Testis (tissue), 3 donors: Measurements from ENCODE around the gene GDF3. TPM values are rescaled to one million over a fixed set of nuclear protein-coding genes. Genes with fewer than 3 reads are reported as not detected.

Experiments
- DNase-seq: peaks from one replicate; pipeline ENCODE4 v3.0.0-alpha.2; 2019
- H3K27ac ChIP-seq, 2 donors: fragments of 200-600 bp; sonication (generic); one replicate each; pipeline ENCODE4 v1.5.1; 2019
- H3K27me3 ChIP-seq: fragments of 200-600 bp; sonication (generic); one replicate; pipeline ENCODE4 v1.5.1; 2019
- H3K36me3 ChIP-seq: fragments of 200-600 bp; sonication (generic); one replicate; pipeline ENCODE4 v1.5.1; 2017; ENCODE audit warnings: low read depth; ENCODE audit errors: missing control alignments
- H3K4me1 ChIP-seq: fragments of 200-600 bp; sonication (generic); one replicate; pipeline ENCODE4 v1.5.1; 2019
- H3K4me3 ChIP-seq, 2 donors: fragments of 200-600 bp; sonication (generic); one replicate each; pipeline ENCODE4 v1.5.1; 2017 to 2019
- H3K9me3 ChIP-seq: fragments of 200-600 bp; sonication (generic); one replicate; pipeline ENCODE4 v1.5.1; 2017
- POLR2A ChIP-seq: fragments of 450-650 bp; IDR thresholded peaks from one replicate; pipeline ENCODE4 v1.6.1; 2017; ENCODE audit warnings: antibody characterized with exemption, mild to moderate bottlenecking, moderate library complexity
- WGBS, 2 donors: methylation state at CpG; one replicate each; pipeline ENCODE4 v1.1.5; 2018; 5-methylcytosine and 5-hydroxymethylcytosine counted together
- intact Hi-C: fragments of 100-400 bp; cut with DNase I; formaldehyde crosslinking; loops from one replicate; pipeline ENCODE4 v1.15.1; 2023; ENCODE audit warnings: low total_unique reads
- polyA plus RNA-seq: library from polyadenylated mRNA; stranded (reverse); fragments of 350-450 nt; fragmentation: Illumina TruSeq; extraction: RNeasy Lipid Tissue Mini Kit (QIAGEN cat#74804); gene quantifications from one replicate; pipeline ENCODE4 v1.2.3, GENCODE V29; 2014; ENCODE audit warnings: low read depth, low replicate concordance; ENCODE audit not compliant: insufficient read depth
- total RNA-seq, 2 donors: library from RNA; depleted of rRNA; stranded (reverse); fragments of >200 nt; gene quantifications; one replicate each; pipeline ENCODE4 v1.2.3, GENCODE V29; 2016
- TF ChIP-seq, protein P1 (sequence below), 3 experiments: fragments of 450-650 bp in 2 of 3; fragments of 200-600 bp in 1 of 3; sonication (generic) in 1 of 3; IDR thresholded peaks; one replicate each; pipeline ENCODE4 v1.5.1; 2016 to 2019; ENCODE audit warnings: antibody characterized with exemption in 3 of 3, mild to moderate bottlenecking in 2 of 3, moderate library complexity in 1 of 3

GDF3 gene
- total and polyA plus RNA-seq, 3 donors from 2014 or later, result not detected

DNA sequence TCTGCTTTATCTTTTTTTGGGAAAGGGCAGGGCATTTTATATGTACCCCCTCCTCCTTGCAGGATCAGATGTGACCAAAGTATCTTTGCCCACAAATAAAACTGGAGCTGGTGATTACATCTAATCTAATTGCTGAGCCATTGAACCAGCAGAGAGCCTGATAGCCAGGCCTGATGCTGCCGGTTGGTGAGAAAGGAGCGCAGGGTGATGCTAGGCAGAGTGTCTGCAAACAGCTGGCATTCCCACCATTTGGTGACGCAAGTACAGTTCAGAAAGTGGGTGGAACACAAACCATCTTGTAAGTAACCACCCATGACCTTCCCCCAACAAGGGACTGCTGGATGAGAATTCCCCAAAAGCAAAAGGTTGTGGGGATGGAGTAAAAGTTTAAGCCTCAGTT, 28.4 kb upstream of the GDF3 start:
- intact Hi-C loops, result no loop called here
- H3K27me3 ChIP-seq, result no peaks in the 10 kb centered on the region
- 48 to 70% methylated on average over 3 of the region's 3 CpGs for WGBS, 2 donors
- H3K36me3 ChIP-seq, result no peaks in the 10 kb centered on the region
- no peak overlapping the region for H3K27ac ChIP-seq
- DNase-seq, result no peak
- TF ChIP-seq, protein P1, sequence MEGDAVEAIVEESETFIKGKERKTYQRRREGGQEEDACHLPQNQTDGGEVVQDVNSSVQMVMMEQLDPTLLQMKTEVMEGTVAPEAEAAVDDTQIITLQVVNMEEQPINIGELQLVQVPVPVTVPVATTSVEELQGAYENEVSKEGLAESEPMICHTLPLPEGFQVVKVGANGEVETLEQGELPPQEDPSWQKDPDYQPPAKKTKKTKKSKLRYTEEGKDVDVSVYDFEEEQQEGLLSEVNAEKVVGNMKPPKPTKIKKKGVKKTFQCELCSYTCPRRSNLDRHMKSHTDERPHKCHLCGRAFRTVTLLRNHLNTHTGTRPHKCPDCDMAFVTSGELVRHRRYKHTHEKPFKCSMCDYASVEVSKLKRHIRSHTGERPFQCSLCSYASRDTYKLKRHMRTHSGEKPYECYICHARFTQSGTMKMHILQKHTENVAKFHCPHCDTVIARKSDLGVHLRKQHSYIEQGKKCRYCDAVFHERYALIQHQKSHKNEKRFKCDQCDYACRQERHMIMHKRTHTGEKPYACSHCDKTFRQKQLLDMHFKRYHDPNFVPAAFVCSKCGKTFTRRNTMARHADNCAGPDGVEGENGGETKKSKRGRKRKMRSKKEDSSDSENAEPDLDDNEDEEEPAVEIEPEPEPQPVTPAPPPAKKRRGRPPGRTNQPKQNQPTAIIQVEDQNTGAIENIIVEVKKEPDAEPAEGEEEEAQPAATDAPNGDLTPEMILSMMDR (IDR thresholded peaks at IDR 0.05), result no peak
- no peak for TF ChIP-seq POLR2A
- no peak overlapping the region for H3K4me3 ChIP-seq
- H3K9me3 ChIP-seq, result no peaks in the 10 kb centered on the region
- no peaks in the 10 kb centered on the region for H3K4me1 ChIP-seq

DNA sequence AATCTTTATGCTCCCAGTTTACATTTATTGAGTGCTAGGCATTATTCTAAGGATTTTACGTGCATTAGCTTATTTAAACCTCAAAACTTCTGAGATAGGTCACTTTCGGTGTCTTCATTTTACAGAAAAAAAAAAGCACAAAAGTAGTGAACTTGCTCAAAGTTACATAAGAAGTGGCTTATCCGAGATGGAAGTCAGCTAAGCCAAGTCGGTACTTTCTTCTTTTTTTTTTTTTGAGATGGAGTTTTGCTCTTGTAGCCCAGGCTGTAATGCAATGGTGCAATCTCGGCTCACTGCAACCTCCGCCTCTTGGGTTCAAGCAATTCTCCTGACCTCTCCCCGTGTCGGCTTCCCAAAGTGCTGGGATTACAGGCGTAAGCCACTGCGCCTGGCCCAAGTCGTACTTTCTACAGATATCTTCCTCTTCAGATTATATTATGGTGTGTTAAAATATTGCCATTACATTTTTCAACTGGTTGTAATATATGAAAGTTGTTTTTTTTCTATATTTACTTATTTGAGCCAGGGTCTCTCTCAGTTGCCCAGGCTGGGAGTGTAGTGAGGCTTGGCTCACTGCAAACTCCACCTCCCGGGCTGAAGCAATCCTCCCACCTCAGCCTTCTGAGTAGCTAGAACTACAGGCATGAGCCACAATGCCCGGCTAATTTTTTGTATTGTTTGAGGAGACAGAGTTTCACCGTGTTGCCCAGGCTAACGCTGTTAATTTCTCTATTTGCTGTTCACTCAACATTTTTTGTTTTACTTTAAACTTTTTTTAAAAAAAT, 24.6 kb upstream of the GDF3 start:
- Histone ChIP-seq H3K9me3 (no peaks in the 10 kb centered on the region), H3K27ac (no peak overlapping the region), H3K4me3 (no peak overlapping the region), H3K27me3 (no peaks in the 10 kb centered on the region), H3K36me3 (no peaks in the 10 kb centered on the region), H3K4me1 (no peaks in the 10 kb centered on the region)
- 65% methylated on average over 15 of the region's 15 CpGs for WGBS, 2 donors
- intact Hi-C loops, result no loop called here
- TF ChIP-seq, protein P1 (IDR thresholded peaks at IDR 0.05), result no peak
- no peak for TF ChIP-seq POLR2A
- no peak for DNase-seq

DNA sequence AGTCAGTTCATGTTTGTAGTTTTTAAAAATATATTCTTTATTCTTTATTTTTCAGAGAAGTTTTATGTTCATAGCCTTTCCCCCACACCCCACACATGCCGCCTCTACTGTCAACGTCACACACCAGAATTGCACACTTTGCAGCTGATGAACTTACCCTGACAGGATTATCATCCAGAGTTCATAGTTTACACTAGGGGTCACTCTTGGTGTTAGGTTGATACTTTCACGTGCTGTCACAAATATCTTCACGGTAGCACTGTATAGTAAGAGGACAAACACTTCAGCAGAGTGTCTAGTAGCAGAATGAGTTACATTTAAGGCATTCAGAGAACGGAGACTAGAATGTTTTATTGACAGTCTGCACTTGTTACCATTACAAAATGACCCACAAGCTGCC, 20.8 kb upstream of the GDF3 start:
- H3K27me3 ChIP-seq, result no peaks in the 10 kb centered on the region
- no peaks in the 10 kb centered on the region for H3K4me1 ChIP-seq
- WGBS, 2 donors, result 26 to 29% methylated on average over 5 of the region's 5 CpGs
- H3K27ac ChIP-seq, result no peak overlapping the region
- no peak overlapping the region for H3K4me3 ChIP-seq
- H3K9me3 ChIP-seq, result no peaks in the 10 kb centered on the region
- H3K36me3 ChIP-seq, result no peaks in the 10 kb centered on the region
- intact Hi-C loops, result no loop called here
- TF ChIP-seq, protein P1 (IDR thresholded peaks at IDR 0.05), result no peak
- TF ChIP-seq POLR2A, result no peak
- no peak for DNase-seq

DNA sequence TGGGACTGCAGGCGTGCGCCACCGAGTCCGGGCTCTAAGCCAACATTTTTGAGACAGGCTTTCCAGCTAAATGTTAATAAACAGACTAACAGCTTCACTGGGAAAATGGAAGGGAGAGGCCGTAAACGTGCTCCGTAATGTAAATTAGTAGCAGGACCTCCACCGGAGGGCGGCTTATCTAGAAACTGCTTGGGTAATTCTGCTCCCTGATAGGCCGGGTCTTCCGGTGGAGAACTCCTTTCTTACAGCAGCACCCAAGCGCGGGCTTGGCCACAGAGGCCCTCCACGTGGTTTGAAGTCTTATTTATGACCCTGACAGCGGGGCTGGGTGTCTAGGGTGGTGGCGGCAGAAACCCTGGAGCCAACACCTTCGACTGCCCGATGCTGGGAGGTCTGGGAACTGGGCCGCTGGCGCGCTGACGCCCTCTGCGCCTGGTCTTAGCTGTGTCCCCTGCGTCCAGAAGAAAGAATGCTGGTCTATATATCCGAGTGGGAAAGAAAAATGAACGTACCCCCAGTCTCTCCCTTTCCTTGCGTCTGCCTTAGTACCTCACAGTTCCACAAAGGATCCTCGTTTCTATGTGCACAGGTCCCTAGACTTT, 17.4 kb upstream of the GDF3 start:
- Histone ChIP-seq H3K27ac (no peak overlapping the region), H3K4me1 (no peaks in the 10 kb centered on the region), H3K27me3 (no peaks in the 10 kb centered on the region), H3K36me3 (no peaks in the 10 kb centered on the region), H3K9me3 (no peaks in the 10 kb centered on the region), H3K4me3 (no peak overlapping the region)
- no peak for DNase-seq
- TF ChIP-seq POLR2A, result no peak
- TF ChIP-seq, protein P1 (IDR thresholded peaks at IDR 0.05), result no peak
- WGBS, 2 donors, result 70 to 75% methylated on average over 28 of the region's 28 CpGs
- intact Hi-C loops, result no loop called here
